ENCODE data around the gene TSGA10.

DNA sequence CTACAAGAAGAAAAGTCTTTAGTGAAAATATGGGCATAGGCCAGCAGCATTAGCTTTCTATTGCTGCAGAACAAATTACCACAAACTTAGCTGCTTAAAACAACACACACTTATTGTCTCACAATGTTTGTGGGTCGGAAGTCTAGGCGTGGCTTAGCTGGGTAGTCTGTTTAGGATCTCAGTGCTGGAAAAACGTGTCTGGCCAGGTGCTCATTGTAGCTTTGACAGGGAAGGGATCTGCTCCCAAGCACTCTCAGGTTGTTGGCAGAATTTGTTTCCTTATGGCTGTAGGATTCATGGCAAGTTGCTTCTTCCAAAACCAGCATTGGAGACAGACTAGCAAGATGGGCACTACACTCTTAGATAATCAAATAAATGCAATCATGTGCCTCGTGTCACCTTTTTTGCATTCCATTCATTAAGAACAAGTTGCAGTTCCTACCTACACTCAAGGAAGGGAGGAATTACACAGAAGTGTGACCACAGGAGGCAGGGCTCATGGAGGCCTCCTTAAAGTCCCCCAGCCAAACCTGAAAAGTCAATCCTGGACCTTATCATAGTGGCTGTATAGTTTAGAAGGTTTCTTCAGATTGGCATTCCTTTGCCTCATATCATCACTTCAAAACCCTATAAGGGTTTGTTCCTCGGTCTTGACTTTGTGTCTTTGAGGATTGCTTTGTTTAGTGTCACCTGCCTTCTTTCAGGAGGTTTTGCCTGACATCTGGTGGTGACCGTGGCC, 43.5 kb upstream of the TSGA10 start:
- TF ChIP-seq ETS1 (IDR thresholded peaks at IDR 0.05): no peak
- no peak for TF ChIP-seq EZH2 (IDR thresholded peaks at IDR 0.05; ENCODE audit: low read depth, unreplicated experiment)
- TF ChIP-seq, protein P1, sequence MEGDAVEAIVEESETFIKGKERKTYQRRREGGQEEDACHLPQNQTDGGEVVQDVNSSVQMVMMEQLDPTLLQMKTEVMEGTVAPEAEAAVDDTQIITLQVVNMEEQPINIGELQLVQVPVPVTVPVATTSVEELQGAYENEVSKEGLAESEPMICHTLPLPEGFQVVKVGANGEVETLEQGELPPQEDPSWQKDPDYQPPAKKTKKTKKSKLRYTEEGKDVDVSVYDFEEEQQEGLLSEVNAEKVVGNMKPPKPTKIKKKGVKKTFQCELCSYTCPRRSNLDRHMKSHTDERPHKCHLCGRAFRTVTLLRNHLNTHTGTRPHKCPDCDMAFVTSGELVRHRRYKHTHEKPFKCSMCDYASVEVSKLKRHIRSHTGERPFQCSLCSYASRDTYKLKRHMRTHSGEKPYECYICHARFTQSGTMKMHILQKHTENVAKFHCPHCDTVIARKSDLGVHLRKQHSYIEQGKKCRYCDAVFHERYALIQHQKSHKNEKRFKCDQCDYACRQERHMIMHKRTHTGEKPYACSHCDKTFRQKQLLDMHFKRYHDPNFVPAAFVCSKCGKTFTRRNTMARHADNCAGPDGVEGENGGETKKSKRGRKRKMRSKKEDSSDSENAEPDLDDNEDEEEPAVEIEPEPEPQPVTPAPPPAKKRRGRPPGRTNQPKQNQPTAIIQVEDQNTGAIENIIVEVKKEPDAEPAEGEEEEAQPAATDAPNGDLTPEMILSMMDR (conservative IDR thresholded peaks at IDR 0.05; ENCODE audit: low read depth in 2 of 2): 0 out of 4 replicates have a peak, but pooled peaks of 1 of the 2 experiments have one; percentile 13
- TF ChIP-seq ZNF114 (CRISPR knock-in tag; IDR thresholded peaks at IDR 0.05): no peak
- no peak for TF ChIP-seq JUNB (IDR thresholded peaks at IDR 0.05; ENCODE audit: unreplicated experiment)
- no peak for TF ChIP-seq POLR2AphosphoS5 (IDR thresholded peaks at IDR 0.05; ENCODE audit: low read depth)
- TF ChIP-seq, protein P2, sequence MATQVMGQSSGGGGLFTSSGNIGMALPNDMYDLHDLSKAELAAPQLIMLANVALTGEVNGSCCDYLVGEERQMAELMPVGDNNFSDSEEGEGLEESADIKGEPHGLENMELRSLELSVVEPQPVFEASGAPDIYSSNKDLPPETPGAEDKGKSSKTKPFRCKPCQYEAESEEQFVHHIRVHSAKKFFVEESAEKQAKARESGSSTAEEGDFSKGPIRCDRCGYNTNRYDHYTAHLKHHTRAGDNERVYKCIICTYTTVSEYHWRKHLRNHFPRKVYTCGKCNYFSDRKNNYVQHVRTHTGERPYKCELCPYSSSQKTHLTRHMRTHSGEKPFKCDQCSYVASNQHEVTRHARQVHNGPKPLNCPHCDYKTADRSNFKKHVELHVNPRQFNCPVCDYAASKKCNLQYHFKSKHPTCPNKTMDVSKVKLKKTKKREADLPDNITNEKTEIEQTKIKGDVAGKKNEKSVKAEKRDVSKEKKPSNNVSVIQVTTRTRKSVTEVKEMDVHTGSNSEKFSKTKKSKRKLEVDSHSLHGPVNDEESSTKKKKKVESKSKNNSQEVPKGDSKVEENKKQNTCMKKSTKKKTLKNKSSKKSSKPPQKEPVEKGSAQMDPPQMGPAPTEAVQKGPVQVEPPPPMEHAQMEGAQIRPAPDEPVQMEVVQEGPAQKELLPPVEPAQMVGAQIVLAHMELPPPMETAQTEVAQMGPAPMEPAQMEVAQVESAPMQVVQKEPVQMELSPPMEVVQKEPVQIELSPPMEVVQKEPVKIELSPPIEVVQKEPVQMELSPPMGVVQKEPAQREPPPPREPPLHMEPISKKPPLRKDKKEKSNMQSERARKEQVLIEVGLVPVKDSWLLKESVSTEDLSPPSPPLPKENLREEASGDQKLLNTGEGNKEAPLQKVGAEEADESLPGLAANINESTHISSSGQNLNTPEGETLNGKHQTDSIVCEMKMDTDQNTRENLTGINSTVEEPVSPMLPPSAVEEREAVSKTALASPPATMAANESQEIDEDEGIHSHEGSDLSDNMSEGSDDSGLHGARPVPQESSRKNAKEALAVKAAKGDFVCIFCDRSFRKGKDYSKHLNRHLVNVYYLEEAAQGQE (IDR thresholded peaks at IDR 0.05; ENCODE audit: unreplicated experiment): no peak
- TF ChIP-seq CREB1 (CRISPR knock-in tag; IDR thresholded peaks at IDR 0.05; ENCODE audit: low read depth): no peak

Measured in GM23338 (cell line).